Measurements from ENCODE around the gene ADGRE3. TPM values are rescaled to one million over a fixed set of nuclear protein-coding genes. Genes with fewer than 3 reads are reported as not detected.

ADGRE3 gene
- total and polyA plus RNA-seq, 10 donors, result 0.05 to 16.3 (median 2.4) TPM

DNA sequence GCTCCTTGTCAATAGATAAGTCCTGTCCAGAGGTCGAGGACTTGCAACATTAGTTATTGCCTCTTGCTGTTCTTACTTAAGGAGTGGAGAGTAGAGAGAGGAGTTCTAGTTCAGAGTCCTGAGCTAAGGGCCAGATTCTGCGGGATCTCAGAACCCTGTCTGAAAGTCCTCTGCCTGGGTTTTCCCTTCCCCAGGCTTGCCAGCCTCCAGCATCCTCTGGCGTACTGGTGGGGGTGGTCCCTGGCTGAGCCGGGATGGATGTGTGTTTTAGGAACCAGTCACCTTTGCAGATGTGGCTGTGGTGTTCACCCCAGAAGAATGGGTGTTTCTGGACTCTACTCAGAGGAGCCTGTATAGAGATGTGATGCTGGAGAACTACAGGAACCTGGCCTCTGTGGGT is 41.2 kb upstream of the ADGRE3 start:
- WGBS, 5 donors, result 95 to 99% (median 97%) methylated on average over 4 of the region's 4 CpGs
- intact Hi-C loops (cut with DNase I; ENCODE audit: low total_unique reads), result no loop called here
- no peak overlapping the region for H3K27ac ChIP-seq
- H3K9me3 ChIP-seq, result peaks cover 41 to 98% (median 74%) of the 10 kb centered on the region in 8 donors
- no peak for DNase-seq
- peaks cover 55 to 100% (median 96%) of the 10 kb centered on the region in 6 donors for H3K36me3 ChIP-seq
- no peak for TF ChIP-seq POLR2AphosphoS5 (IDR thresholded peaks at IDR 0.05)
- no peak for TF ChIP-seq CTCF (IDR thresholded peaks at IDR 0.05 in 8 of 11, conservative IDR thresholded peaks at IDR 0.05 in 3 of 11)
- no peak for TF ChIP-seq POLR2A (IDR thresholded peaks at IDR 0.05)
- peak overlapping the region in 1 of 8 donors; percentile 5 for H3K4me3 ChIP-seq
- no peaks in the 10 kb centered on the region for H3K4me1 ChIP-seq
- H3K27me3 ChIP-seq (replicated peaks in 1 of 7), result no peaks in the 10 kb centered on the region

DNA sequence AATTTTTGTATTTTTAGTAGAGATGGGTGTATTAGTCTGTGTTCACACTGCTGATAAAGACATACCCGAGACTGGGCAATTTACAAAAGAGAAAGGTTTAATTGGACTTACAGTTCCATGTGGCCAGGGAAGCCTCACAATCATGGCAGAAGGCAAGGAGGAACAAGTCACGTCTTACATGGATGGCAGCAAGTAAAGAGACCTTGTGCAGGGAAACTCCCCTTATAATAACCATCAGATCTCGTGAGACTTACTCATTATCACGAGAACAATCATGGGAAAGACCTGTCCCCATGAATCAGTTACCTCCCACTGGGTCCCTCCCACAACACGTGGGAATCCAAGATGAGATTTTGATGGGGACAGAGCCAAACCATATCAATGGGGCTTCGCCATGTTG is 29.8 kb upstream of the ADGRE3 start:
- Histone ChIP-seq H3K36me3 (peaks cover 6 to 100% (median 95%) of the 10 kb centered on the region in 6 donors), H3K27ac (no peak overlapping the region), H3K4me3 (no peak overlapping the region), H3K27me3 (replicated peaks in 1 of 7) (no peaks in the 10 kb centered on the region), H3K4me1 (no peaks in the 10 kb centered on the region), H3K9me3 (peaks cover 0 to 10% (median 0%) of the 10 kb centered on the region in 8 donors)
- DNase-seq, result no peak
- intact Hi-C loops (cut with DNase I; ENCODE audit: low total_unique reads), result no loop called here
- no peak for TF ChIP-seq CTCF (IDR thresholded peaks at IDR 0.05 in 8 of 11, conservative IDR thresholded peaks at IDR 0.05 in 3 of 11)
- TF ChIP-seq POLR2A (IDR thresholded peaks at IDR 0.05), result no peak
- TF ChIP-seq POLR2AphosphoS5 (IDR thresholded peaks at IDR 0.05), result no peak
- WGBS, 5 donors, result 92 to 100% (median 96%) methylated on average over 5 to 6 of the region's 6 CpGs

- TF ChIP-seq POLR2A (IDR thresholded peaks at IDR 0.05) (no peak), POLR2AphosphoS5 (IDR thresholded peaks at IDR 0.05) (no peak), CTCF (IDR thresholded peaks at IDR 0.05 in 8 of 11, conservative IDR thresholded peaks at IDR 0.05 in 3 of 11) (no peak)
- WGBS, 5 donors, result 87 to 98% (median 95%) methylated on average over 6 of the region's 6 CpGs
- H3K36me3 ChIP-seq, result peaks cover 4 to 100% (median 94%) of the 10 kb centered on the region in 6 donors
- DNase-seq, result no peak
- H3K4me3 ChIP-seq, result no peak overlapping the region
- peaks cover 0 to 10% (median 0%) of the 10 kb centered on the region in 8 donors for H3K9me3 ChIP-seq
- no peaks in the 10 kb centered on the region for H3K4me1 ChIP-seq
- H3K27me3 ChIP-seq (replicated peaks in 1 of 7), result no peaks in the 10 kb centered on the region
- intact Hi-C loops (cut with DNase I; ENCODE audit: low total_unique reads), result no loop called here
- H3K27ac ChIP-seq, result no peak overlapping the region
Measured at GRCh38 chr19:14703833-14704232, 29.2 kb upstream of the ADGRE3 start.

- intact Hi-C loops (cut with DNase I; ENCODE audit: low total_unique reads), result no loop called here
- Histone ChIP-seq H3K4me3 (no peak overlapping the region), H3K4me1 (no peaks in the 10 kb centered on the region), H3K9me3 (peaks cover 0 to 10% (median 0%) of the 10 kb centered on the region in 8 donors), H3K27me3 (replicated peaks in 1 of 7) (no peaks in the 10 kb centered on the region), H3K36me3 (peaks cover 6 to 100% (median 96%) of the 10 kb centered on the region in 6 donors), H3K27ac (no peak overlapping the region)
- no peak for DNase-seq
- TF ChIP-seq CTCF (IDR thresholded peaks at IDR 0.05 in 8 of 11, conservative IDR thresholded peaks at IDR 0.05 in 3 of 11) (no peak), POLR2AphosphoS5 (IDR thresholded peaks at IDR 0.05) (no peak), POLR2A (IDR thresholded peaks at IDR 0.05) (no peak)
- 93 to 99% (median 96%) methylated on average over 9 of the region's 9 CpGs for WGBS, 5 donors
Measured at GRCh38 chr19:14700711-14701375, 26.2 kb upstream of the ADGRE3 start.
